Glutamatergic neuron (in vitro differentiated cells): ENCODE measurements around the gene CLASP2. TPM values are rescaled to one million over a fixed set of nuclear protein-coding genes. Genes with fewer than 3 reads are reported as not detected.
"Not testable (repeated sequence)": the region's sequence is repeated elsewhere in the genome, so short reads cannot be mapped to it uniquely, and the experiment has no call there.

Experiments
- DNase-seq: peaks from one replicate; pipeline ENCODE4 v3.0.0; 2022
- H3K27ac Mint-ChIP-seq: one replicate; pipeline ENCODE4 v1.8.0; 2020; ENCODE audit warnings: mild to moderate bottlenecking, mixed read lengths, inconsistent platforms; ENCODE audit not compliant: unreplicated experiment
- H3K27me3 Mint-ChIP-seq: one replicate; pipeline ENCODE4 v1.8.0; 2020; ENCODE audit warnings: mild to moderate bottlenecking, moderate library complexity, mixed read lengths, inconsistent platforms; ENCODE audit not compliant: unreplicated experiment
- H3K36me3 Mint-ChIP-seq: one replicate; pipeline ENCODE4 v1.8.0; 2020; ENCODE audit warnings: mild to moderate bottlenecking, mixed read lengths, inconsistent platforms; ENCODE audit not compliant: unreplicated experiment
- H3K4me1 Mint-ChIP-seq: one replicate; pipeline ENCODE4 v1.8.0; 2020; ENCODE audit warnings: mild to moderate bottlenecking, low read depth, mixed read lengths, inconsistent platforms; ENCODE audit not compliant: unreplicated experiment
- H3K4me3 Mint-ChIP-seq: one replicate; pipeline ENCODE4 v1.8.0; 2020; ENCODE audit warnings: mild to moderate bottlenecking, mixed read lengths, inconsistent platforms; ENCODE audit not compliant: unreplicated experiment
- H3K9me3 Mint-ChIP-seq: one replicate; pipeline ENCODE4 v1.8.0; 2020; ENCODE audit warnings: mild to moderate bottlenecking, moderate library complexity, mixed read lengths, inconsistent platforms; ENCODE audit not compliant: unreplicated experiment
- CTCF ChIP-seq: fragments of 200-600 bp; sonication (generic); IDR thresholded peaks from one replicate; pipeline ENCODE4 v1.5.0; 2021; ENCODE audit not compliant: partially characterized antibody, unreplicated experiment
- total RNA-seq: library from RNA; stranded (reverse); fragmentation: NEBNext Ultra II Directional; extraction: Animal tissue kit (Norgen Biotek cat#: 25700); gene quantifications from one replicate; pipeline ENCODE4 v1.2.1, GENCODE V29; 2021; ENCODE audit not compliant: unreplicated experiment

The CLASP2 gene
- total RNA-seq, 1 donor from 2014 or later = 384 TPM

GRCh38 chr3:33456756-33457155 is 261.3 kb downstream of the CLASP2 start:
- Mint-ChIP-seq H3K4me3 (no peak overlapping the region), H3K36me3 (peaks cover 51% of the 10 kb centered on the region), H3K4me1 (no peaks in the 10 kb centered on the region), H3K27ac (no peak overlapping the region), H3K9me3 (peaks cover 8% of the 10 kb centered on the region), H3K27me3 (peaks cover 6% of the 10 kb centered on the region)
- no peak for DNase-seq
- no peak for TF ChIP-seq CTCF

GRCh38 chr3:33453331-33453761 is 264.7 kb downstream of the CLASP2 start:
- Mint-ChIP-seq H3K36me3 (peaks cover 41% of the 10 kb centered on the region), H3K9me3 (peaks cover 5% of the 10 kb centered on the region), H3K27me3 (peaks cover 6% of the 10 kb centered on the region), H3K4me1 (peaks cover 5% of the 10 kb centered on the region), H3K4me3 (no peak overlapping the region), H3K27ac (no peak overlapping the region)
- DNase-seq = no peak
- no peak for TF ChIP-seq CTCF

GRCh38 chr3:33451994-33452393 is 266.1 kb downstream of the CLASP2 start:
- H3K27ac Mint-ChIP-seq, H3K9me3 Mint-ChIP-seq, DNase-seq, H3K4me1 Mint-ChIP-seq, H3K4me3 Mint-ChIP-seq: not testable (repeated sequence)
- Mint-ChIP-seq H3K27me3 (peaks cover 10% of the 10 kb centered on the region), H3K36me3 (peaks cover 36% of the 10 kb centered on the region)

- no peak for DNase-seq
These were observed 270.1 kb downstream of the CLASP2 start for GRCh38 chr3:33447958-33448357.

GRCh38 chr3:33447256-33447625 is 270.8 kb downstream of the CLASP2 start:
- H3K4me1 Mint-ChIP-seq, H3K36me3 Mint-ChIP-seq, H3K9me3 Mint-ChIP-seq: not testable (repeated sequence)
- Mint-ChIP-seq H3K27me3 (peaks cover 12% of the 10 kb centered on the region), H3K4me3 (peak overlapping the region; percentile 97), H3K27ac (peak overlapping the region; percentile 98)
- DNase-seq = peak; percentile 45

More at GRCh38 chr3:33447958-33448357, 270.1 kb downstream of the CLASP2 start:
- Mint-ChIP-seq H3K36me3 (peaks cover 14% of the 10 kb centered on the region), H3K27ac (peak overlapping the region; percentile 50), H3K4me1 (peaks cover 6% of the 10 kb centered on the region), H3K4me3 (peak overlapping the region; percentile 97), H3K27me3 (peaks cover 15% of the 10 kb centered on the region), H3K9me3 (peaks cover 2% of the 10 kb centered on the region)
- no peak for TF ChIP-seq CTCF

Other genes with a start within 250 kb of the CLASP2 start
- 226 TPM for gene PDCD6IP, start 80.4 kb upstream of the CLASP2 start, total RNA-seq